Measurements from ENCODE around the gene SACS. TPM values are rescaled to one million over a fixed set of nuclear protein-coding genes. Genes with fewer than 3 reads are reported as not detected.

SACS gene
- total and polyA plus RNA-seq, 2 of the 4 experiments (the other 2 are of a cell fraction), result 14.7 to 121 TPM

GRCh38 chr13:23325191-23325590 is 108.3 kb downstream of the SACS start:
- intact Hi-C loops (cut with micrococcal nuclease), result no loop called here
- peak overlapping the region; percentile 51; the same call in 1 of the 2 replicates for H3K14ac ChIP-seq (replicated peaks; ENCODE audit: low read depth, low read length)
- no peak for TF ChIP-seq ELK1 (IDR thresholded peaks at IDR 0.05; ENCODE audit: borderline replicate concordance, low read depth, low read length)
- TF ChIP-seq MXI1 (IDR thresholded peaks at IDR 0.05; ENCODE audit: borderline replicate concordance, low read depth, low read length), result no peak
- no peak for TF ChIP-seq CTCF (conservative IDR thresholded peaks at IDR 0.05; ENCODE audit: low read depth, low read length)
- TF ChIP-seq FOS (IDR thresholded peaks at IDR 0.05; ENCODE audit: low read depth, low read length), result no peak
- no peak for TF ChIP-seq CEBPB (IDR thresholded peaks at IDR 0.05; ENCODE audit: low read depth, low read length)
- TF ChIP-seq RFX5 (IDR thresholded peaks at IDR 0.05; ENCODE audit: low read depth, low read length), result no peak
- TF ChIP-seq POLR2A (IDR thresholded peaks at IDR 0.05; ENCODE audit: low read depth, low read length), result no peak
- TF ChIP-seq RAD21 (IDR thresholded peaks at IDR 0.05; ENCODE audit: low read length), result no peak
- no peak for TF ChIP-seq RCOR1 (IDR thresholded peaks at IDR 0.05; ENCODE audit: insufficient replicate concordance, low read length)
- no peak for TF ChIP-seq BHLHE40 (IDR thresholded peaks at IDR 0.05; ENCODE audit: low read depth, low read length)
- no peak for TF ChIP-seq MAFK (IDR thresholded peaks at IDR 0.05; ENCODE audit: low read depth, low read length)
- TF ChIP-seq, protein P1, sequence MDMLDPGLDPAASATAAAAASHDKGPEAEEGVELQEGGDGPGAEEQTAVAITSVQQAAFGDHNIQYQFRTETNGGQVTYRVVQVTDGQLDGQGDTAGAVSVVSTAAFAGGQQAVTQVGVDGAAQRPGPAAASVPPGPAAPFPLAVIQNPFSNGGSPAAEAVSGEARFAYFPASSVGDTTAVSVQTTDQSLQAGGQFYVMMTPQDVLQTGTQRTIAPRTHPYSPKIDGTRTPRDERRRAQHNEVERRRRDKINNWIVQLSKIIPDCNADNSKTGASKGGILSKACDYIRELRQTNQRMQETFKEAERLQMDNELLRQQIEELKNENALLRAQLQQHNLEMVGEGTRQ (IDR thresholded peaks at IDR 0.05; ENCODE audit: low read depth, low read length), result no peak
- TF ChIP-seq MAZ (IDR thresholded peaks at IDR 0.05; ENCODE audit: borderline replicate concordance, low read depth, low read length), result no peak
- TF ChIP-seq CHD1 (IDR thresholded peaks at IDR 0.05; ENCODE audit: low read depth, low read length), result no peak
- no peak for TF ChIP-seq SMC3 (IDR thresholded peaks at IDR 0.05; ENCODE audit: low read depth, low read length)
- no peak for TF ChIP-seq NFE2L2 (IDR thresholded peaks at IDR 0.05; ENCODE audit: low read depth, low read length)
- H3K36me3 ChIP-seq (ENCODE audit: control insufficient read depth, insufficient read depth, low read length), result peaks cover 2% of the 10 kb centered on the region
- H3K4me3 ChIP-seq (ENCODE audit: insufficient read depth, low read depth, low read length), result no peak overlapping the region
- H3K9me1 ChIP-seq (ENCODE audit: insufficient read depth, low read length), result peaks cover 20% of the 10 kb centered on the region
- peak overlapping the region; percentile 59; the same call in 1 of the 2 replicates for H2AK5ac ChIP-seq (ENCODE audit: low read depth, low read length)
- H2AK9ac ChIP-seq (replicated peaks; ENCODE audit: low read depth, low read length, poor library complexity), result no peak overlapping the region
- peaks cover 2 to 12% of the 10 kb centered on the region in 2 experiments; a peak in 2 of 4 replicates for H3K79me1 ChIP-seq (ENCODE audit: low read depth in 1 of 2, low read length in 2 of 2)
- no peaks in the 10 kb centered on the region for H3K9me3 ChIP-seq (ENCODE audit: control insufficient read depth, insufficient read depth, low read length)
- H4K91ac ChIP-seq (ENCODE audit: insufficient read depth, low read depth, low read length), result 0 out of 2 replicates have a peak overlapping the region, but pooled peaks have one; percentile 27
- no TSS peak for BruUV-seq (replicated peaks)
- H2BK120ac ChIP-seq (ENCODE audit: low read depth, low read length), result peak overlapping the region; percentile 30; the same call in 1 of the 2 replicates
- POLR2A ChIA-PET (ENCODE audit: unreplicated experiment), result no interaction called here
- WGBS, 2 experiments (ENCODE audit: extremely low coverage in 2 of 2, insufficient read length in 1 of 2), result 83% methylated on average over 1 of the region's 2 CpGs; no CpG with 5 or more reads in 1 of the 2 experiments
- H3K9ac ChIP-seq (ENCODE audit: low read depth, low read length), result no peak overlapping the region
- DNase-seq, result no peak
- no peak overlapping the region for H2AFZ ChIP-seq (replicated peaks; ENCODE audit: low read length, poor library complexity)
- dilution Hi-C loops (cut with HindIII; ENCODE audit: low sequenced_read_pairs, unreplicated experiment), result no loop called here
- CTCF ChIA-PET, result no interaction called here
- ATAC-seq (ENCODE audit: low read depth), result no peak
- H2BK20ac ChIP-seq (ENCODE audit: low read depth, low read length), result peak overlapping the region; percentile 38; the same call in 1 of the 2 replicates
- no peak overlapping the region; a peak in 1 of 4 replicates for H4K8ac ChIP-seq (ENCODE audit: low read depth in 2 of 2, low read length in 2 of 2)
- H4K5ac ChIP-seq (ENCODE audit: low read depth, low read length), result peak overlapping the region; percentile 53; the same call in 1 of the 2 replicates
- no peak overlapping the region for H3K4me2 ChIP-seq (ENCODE audit: low read depth, low read length)
- H2BK5ac ChIP-seq (ENCODE audit: low read depth, low read length, poor library complexity, severe bottlenecking), result peak overlapping the region; percentile 15
- peak overlapping the region; percentile 24; the same call in 1 of the 2 replicates for H3K4ac ChIP-seq (ENCODE audit: low read depth, low read length)
- H3K4me1 ChIP-seq (ENCODE audit: control insufficient read depth, insufficient read depth, low read length), result peaks cover 20% of the 10 kb centered on the region
- in situ Hi-C loops (cut with MboI; ENCODE audit: low sequenced_read_pairs), result no loop called here
- H3K27me3 ChIP-seq (ENCODE audit: control insufficient read depth, insufficient read depth, low read length), result no peaks in the 10 kb centered on the region
- peak overlapping the region; percentile 54; the same call in 1 of the 2 replicates for H3K18ac ChIP-seq (ENCODE audit: low read depth, low read length)
- H4K20me1 ChIP-seq (ENCODE audit: insufficient read depth, low read length), result no peaks in the 10 kb centered on the region
- H3K23ac ChIP-seq (ENCODE audit: low read depth, low read length), result 0 out of 2 replicates have a peak overlapping the region, but pooled peaks have one; percentile 40
- H2BK15ac ChIP-seq (ENCODE audit: low read depth, low read length), result peak overlapping the region; percentile 29; the same call in 1 of the 3 replicates
- no peak overlapping the region for H3K27ac ChIP-seq (ENCODE audit: insufficient read depth, low read length)
- H3K56ac ChIP-seq (ENCODE audit: extremely low read depth, insufficient read depth, low read length), result no peak overlapping the region

Measured in IMR-90 (cell line).